Pancreas (tissue), 10 donors: ENCODE measurements around the gene PITRM1. TPM values are rescaled to one million over a fixed set of nuclear protein-coding genes. Genes with fewer than 3 reads are reported as not detected.
A peak's percentile ranks its signal among the peaks of the same experiment; 100 is the strongest.
"Not testable (repeated sequence)": the region's sequence is repeated elsewhere in the genome, so short reads cannot be mapped to it uniquely, and the experiment has no call there.

Source experiments
- ATAC-seq, 4 donors: fragments of 200-7000 bp; cut with Tn5 transposase; one replicate each; pipeline versions ENCODE4 v1.8.0 to v1.9.1; 2020; ENCODE audit warnings: mild to moderate bottlenecking in 4 of 4, moderate library complexity in 4 of 4
- DNase-seq, 6 donors: peaks; one replicate each; pipeline ENCODE4 v3.0.0-alpha.2; 2020
- FAIRE-seq: peaks from 2 replicates; lab custom pipeline; 2012; peaks lifted over from hg19 to GRCh38; lab: Jason Lieb, UNC
- H3K27ac ChIP-seq, 4 donors: fragments of 200-600 bp; sonication (generic); 1 replicate in 3 of 4; 2 replicates in 1 of 4; pipeline versions ENCODE4 v1.5.0 to v1.8.0; 2020
- H3K27me3 ChIP-seq, 4 donors: fragments of 200-600 bp; one replicate each; pipeline ENCODE4 v1.8.0; 2021
- H3K36me3 ChIP-seq, 3 donors: fragments of 200-600 bp; sonication (generic) in 1 of 3; one replicate each; pipeline versions ENCODE4 v1.5.0 to v1.8.0; 2020 to 2021
- H3K4me1 ChIP-seq, 3 donors: fragments of 200-600 bp; one replicate each; pipeline ENCODE4 v1.8.0; 2021
- H3K4me3 ChIP-seq, 4 donors: fragments of 200-600 bp; sonication (generic) in 2 of 4; one replicate each; pipeline versions ENCODE4 v1.5.0 to v1.8.0; 2020 to 2021
- H3K9me3 ChIP-seq, 4 donors: fragments of 200-600 bp; one replicate each; pipeline ENCODE4 v1.8.0; 2021
- WGBS, 2 donors: extraction: QIAGEN DNeasy Blood & Tissue Kit; methylation state at CpG; one replicate each; pipeline ENCODE4 v1.1.7; 2013; 5-methylcytosine and 5-hydroxymethylcytosine counted together
- intact Hi-C, 3 donors: fragments of 100-400 bp; cut with DNase I; formaldehyde crosslinking; loops; one replicate each; pipeline versions ENCODE4 v1.11.1 to v1.14.2; 2022
- polyA plus RNA-seq, 2 donors: library from polyadenylated mRNA; stranded (reverse); fragments of 200-250 nt; gene quantifications; one replicate each; pipeline ENCODE4 v1.2.3, GENCODE V29; 2013
- total RNA-seq, 6 donors: library from RNA; stranded (reverse); fragmentation: NEBNext Ultra II Directional in 4 of 6; extraction: Animal tissue kit (Norgen Biotek cat#: 25700) in 4 of 6; gene quantifications; one replicate each; pipeline versions ENCODE4 v1.2.1 to v1.2.4, GENCODE V29; 2021 to 2023
- TF ChIP-seq, protein P1 (sequence below), 4 donors: fragments of 200-600 bp; sonication (generic) in 3 of 4; IDR thresholded peaks; one replicate each; pipeline versions ENCODE4 v1.5.0 to v1.8.0; 2021; ENCODE audit warnings: antibody characterized with exemption in 4 of 4
- donor health status: healthy with polysubstance abuse.
- donor health status: DM: no; HTN: no; CAD: no; lungs with moderate emphysema.
- donor health status: DM: no; HTN: no; CAD: no.
- donor health status: control.
- donor health status: control.
- donor health status: Bipolar disorder and iron deficiency.
- donor health status: DM: yes; HTN: yes; CAD: no.
- donor health status: DM: no; HTN: no; CAD: no.
- donor health status: DM: no; HTN: no; CAD: no.
- donor health status: DM: yes; HTN: yes; CAD: no.

PITRM1 gene, protein sequence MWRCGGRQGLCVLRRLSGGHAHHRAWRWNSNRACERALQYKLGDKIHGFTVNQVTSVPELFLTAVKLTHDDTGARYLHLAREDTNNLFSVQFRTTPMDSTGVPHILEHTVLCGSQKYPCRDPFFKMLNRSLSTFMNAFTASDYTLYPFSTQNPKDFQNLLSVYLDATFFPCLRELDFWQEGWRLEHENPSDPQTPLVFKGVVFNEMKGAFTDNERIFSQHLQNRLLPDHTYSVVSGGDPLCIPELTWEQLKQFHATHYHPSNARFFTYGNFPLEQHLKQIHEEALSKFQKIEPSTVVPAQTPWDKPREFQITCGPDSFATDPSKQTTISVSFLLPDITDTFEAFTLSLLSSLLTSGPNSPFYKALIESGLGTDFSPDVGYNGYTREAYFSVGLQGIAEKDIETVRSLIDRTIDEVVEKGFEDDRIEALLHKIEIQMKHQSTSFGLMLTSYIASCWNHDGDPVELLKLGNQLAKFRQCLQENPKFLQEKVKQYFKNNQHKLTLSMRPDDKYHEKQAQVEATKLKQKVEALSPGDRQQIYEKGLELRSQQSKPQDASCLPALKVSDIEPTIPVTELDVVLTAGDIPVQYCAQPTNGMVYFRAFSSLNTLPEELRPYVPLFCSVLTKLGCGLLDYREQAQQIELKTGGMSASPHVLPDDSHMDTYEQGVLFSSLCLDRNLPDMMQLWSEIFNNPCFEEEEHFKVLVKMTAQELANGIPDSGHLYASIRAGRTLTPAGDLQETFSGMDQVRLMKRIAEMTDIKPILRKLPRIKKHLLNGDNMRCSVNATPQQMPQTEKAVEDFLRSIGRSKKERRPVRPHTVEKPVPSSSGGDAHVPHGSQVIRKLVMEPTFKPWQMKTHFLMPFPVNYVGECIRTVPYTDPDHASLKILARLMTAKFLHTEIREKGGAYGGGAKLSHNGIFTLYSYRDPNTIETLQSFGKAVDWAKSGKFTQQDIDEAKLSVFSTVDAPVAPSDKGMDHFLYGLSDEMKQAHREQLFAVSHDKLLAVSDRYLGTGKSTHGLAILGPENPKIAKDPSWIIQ
- total RNA-seq (10 to 100 TPM; 24.7 to 34.5 (median 30.7) TPM), polyA plus RNA-seq (10 to 100 TPM; 49.8 to 73.6 TPM)

DNA sequence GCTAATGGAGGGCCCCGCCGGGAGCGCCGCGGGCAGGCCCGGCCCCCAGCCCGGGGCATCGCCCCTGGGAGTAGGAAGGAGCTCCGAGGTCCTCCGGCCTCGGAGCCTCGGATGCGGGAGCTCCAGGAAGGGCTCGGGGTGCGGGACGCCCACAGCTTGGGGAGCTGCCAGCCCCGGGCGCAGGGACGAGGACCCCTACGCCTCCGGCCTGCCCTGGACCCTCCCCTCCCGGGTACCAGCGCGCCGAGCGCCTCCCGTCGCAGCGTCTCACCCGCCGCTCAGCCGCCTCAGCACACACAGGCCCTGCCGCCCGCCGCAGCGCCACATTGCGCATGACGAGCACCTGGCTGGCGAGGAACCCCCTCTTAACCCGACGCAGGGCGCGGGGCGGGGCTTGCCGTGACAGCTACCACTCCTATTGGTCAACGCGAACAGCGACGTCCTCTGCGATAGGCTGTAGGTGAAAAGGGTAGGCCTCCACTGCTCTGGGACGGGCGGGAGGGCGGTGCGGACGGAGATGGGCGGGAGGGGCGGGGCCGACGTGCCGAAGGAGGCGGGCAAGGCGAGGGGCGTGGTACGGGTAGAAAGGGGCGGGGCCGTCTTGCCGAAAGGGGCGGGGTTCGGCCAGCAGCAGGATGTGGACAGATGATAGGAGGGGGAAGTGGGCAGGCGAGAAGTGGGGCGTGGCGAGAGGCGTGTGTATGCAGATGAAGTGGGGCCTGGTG, at the start of gene PITRM1:
TSS of gene PITRM1 (minus strand) at position 337 of the 725 bp plus-strand sequence. CDS start at position 327, 10 bp downstream.
- intact Hi-C loops: no loop called here
- H3K27me3 ChIP-seq: no peaks in the 10 kb centered on the region
- peaks cover 0 to 10% (median 3%) of the 10 kb centered on the region in 3 donors for H3K36me3 ChIP-seq
- H3K27ac ChIP-seq: peak within 1 kb of the TSS; percentile 81 to 89 (median 86)
- peaks cover 0 to 12% (median 7%) of the 10 kb centered on the region in 3 donors for H3K4me1 ChIP-seq
- H3K4me3 ChIP-seq: peak within 1 kb of the TSS; percentile 74 to 96 (median 87)
- peak; percentile 88 to 95 (median 92) for ATAC-seq
- 0 to 1% methylated on average over 61 to 73 of the region's 73 CpGs for WGBS, 2 donors
- TF ChIP-seq, protein P1, sequence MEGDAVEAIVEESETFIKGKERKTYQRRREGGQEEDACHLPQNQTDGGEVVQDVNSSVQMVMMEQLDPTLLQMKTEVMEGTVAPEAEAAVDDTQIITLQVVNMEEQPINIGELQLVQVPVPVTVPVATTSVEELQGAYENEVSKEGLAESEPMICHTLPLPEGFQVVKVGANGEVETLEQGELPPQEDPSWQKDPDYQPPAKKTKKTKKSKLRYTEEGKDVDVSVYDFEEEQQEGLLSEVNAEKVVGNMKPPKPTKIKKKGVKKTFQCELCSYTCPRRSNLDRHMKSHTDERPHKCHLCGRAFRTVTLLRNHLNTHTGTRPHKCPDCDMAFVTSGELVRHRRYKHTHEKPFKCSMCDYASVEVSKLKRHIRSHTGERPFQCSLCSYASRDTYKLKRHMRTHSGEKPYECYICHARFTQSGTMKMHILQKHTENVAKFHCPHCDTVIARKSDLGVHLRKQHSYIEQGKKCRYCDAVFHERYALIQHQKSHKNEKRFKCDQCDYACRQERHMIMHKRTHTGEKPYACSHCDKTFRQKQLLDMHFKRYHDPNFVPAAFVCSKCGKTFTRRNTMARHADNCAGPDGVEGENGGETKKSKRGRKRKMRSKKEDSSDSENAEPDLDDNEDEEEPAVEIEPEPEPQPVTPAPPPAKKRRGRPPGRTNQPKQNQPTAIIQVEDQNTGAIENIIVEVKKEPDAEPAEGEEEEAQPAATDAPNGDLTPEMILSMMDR (IDR thresholded peaks at IDR 0.05): no peak
- FAIRE-seq: no peak
- DNase-seq: peak; percentile 99 to 100 (median 99)
- H3K9me3 ChIP-seq: no peaks in the 10 kb centered on the region

DNA sequence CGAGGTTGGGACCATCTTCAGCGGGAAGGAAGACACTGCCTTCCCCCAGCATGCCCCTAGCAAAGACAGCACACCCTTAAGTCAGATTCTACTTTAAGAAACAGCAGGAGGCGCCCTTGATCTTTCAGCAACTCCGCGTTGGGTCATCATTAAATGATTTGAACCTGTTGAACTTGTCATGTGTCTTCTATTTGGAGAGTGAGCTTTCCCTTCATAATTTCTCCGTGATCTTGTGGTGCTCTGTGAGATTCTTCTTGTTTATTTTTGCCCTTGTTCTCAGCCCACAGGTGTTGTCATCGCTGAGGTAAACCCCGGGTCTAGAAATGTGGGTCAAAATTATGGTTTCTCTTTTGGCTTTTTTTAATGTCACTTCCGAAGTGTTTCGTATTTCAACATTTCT, 49.5 kb upstream of the PITRM1 start:
- intact Hi-C loops: no loop called here
- H3K9me3 ChIP-seq: no peaks in the 10 kb centered on the region
- TF ChIP-seq, protein P1 (IDR thresholded peaks at IDR 0.05): no peak
- no peak overlapping the region for H3K27ac ChIP-seq
- no peak overlapping the region for H3K4me3 ChIP-seq
- H3K36me3 ChIP-seq: no peaks in the 10 kb centered on the region
- FAIRE-seq (no peak), ATAC-seq (no peak), DNase-seq (no peak)
- no peaks in the 10 kb centered on the region for H3K27me3 ChIP-seq
- no peaks in the 10 kb centered on the region for H3K4me1 ChIP-seq
- 59 to 69% methylated on average over 10 of the region's 10 CpGs for WGBS, 2 donors

DNA sequence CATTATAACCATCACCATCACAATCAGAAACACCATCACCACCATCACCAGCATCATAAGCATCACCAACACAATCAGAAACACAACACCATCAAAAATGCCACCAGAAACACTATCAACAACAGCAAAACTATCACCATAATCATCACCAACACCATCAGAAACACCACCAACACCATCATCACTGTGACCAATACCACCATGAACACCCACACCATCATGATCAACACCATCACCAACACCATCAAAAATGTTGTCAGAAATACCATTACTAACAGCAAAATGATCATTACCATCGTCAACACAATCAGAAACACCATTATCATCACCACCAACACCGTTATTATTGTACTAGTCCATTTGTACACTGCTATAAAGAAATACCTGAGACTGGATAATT, 49.0 kb upstream of the PITRM1 start:
- FAIRE-seq, ATAC-seq, H3K4me1 ChIP-seq, H3K27ac ChIP-seq, H3K27me3 ChIP-seq, H3K4me3 ChIP-seq, H3K9me3 ChIP-seq, intact Hi-C loops, DNase-seq, H3K36me3 ChIP-seq: not testable (repeated sequence)
- no CpG with 5 or more reads among the region's 2 CpGs for WGBS, 2 donors

DNA sequence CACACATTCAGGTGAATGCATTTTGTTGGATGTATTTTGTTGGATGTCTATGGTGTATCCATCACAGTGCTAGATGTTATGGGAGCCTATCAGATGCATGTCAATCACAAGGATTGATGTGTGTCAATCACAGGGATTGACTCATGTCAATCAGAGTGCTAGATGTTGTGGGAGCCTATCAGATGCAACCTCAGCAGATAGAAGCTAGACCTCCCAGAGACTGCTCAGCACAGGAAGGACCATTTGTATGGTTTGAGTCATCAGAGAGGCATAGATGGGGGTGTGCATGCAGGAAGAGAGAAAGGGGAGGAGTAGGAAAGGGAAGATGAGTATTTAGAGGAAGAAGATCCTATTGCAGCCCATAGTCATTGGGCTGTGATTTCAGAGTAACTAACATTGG, 48.3 kb upstream of the PITRM1 start:
- intact Hi-C loops: no loop called here
- FAIRE-seq: no peak

DNA sequence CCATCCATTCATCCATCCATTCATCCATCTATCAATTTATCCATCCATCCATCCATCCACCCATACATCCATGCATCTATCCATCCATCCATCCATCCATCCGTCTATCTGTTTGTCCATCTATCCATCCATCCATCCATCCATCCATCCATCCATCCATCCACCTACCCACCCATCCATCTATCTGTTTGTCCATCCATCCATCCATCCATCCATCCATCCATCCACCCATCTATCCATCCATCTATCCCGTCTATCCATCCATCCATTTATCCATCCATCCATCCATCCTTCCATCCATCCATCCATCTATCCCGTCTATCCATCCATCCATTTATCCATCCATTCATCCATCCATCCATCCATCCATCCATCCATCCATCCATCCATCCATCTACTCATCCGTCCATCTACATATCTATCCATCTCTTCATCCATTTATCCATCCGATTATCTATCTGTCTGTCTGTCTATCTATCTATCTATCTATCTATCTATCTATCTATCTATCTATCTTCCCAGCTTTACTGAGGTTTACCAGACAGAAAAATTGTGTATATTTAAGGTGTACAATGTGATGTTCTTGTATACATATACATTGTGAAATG, 46.5 kb upstream of the PITRM1 start:
- intact Hi-C loops: loop anchor here in 1 of 3 donors (10.0 kb wide), 1 partner anchor 1546 kb away; no protein-coding TSS in a partner anchor
- WGBS, 2 donors: 64 to 83% methylated on average over 5 of the region's 5 CpGs
- H3K4me3 ChIP-seq, H3K4me1 ChIP-seq, H3K9me3 ChIP-seq, FAIRE-seq, DNase-seq, H3K27ac ChIP-seq, H3K27me3 ChIP-seq, H3K36me3 ChIP-seq, ATAC-seq: not testable (repeated sequence)

More for the DNA sequence above, 48.3 kb upstream of the PITRM1 start:
- H3K27ac ChIP-seq: no peak overlapping the region
- ATAC-seq (no peak), DNase-seq (no peak)
- H3K9me3 ChIP-seq: no peaks in the 10 kb centered on the region
- no peaks in the 10 kb centered on the region for H3K27me3 ChIP-seq
- TF ChIP-seq, protein P1 (IDR thresholded peaks at IDR 0.05): no peak
- H3K4me1 ChIP-seq: no peaks in the 10 kb centered on the region
- no peak overlapping the region for H3K4me3 ChIP-seq
- H3K36me3 ChIP-seq: no peaks in the 10 kb centered on the region
